Activated T-helper 1 cell treated with Interleukin-2 at 50 U/mL for 16 hours (primary cell): Measurements from ENCODE around the gene STUM.

ENCODE experiments used
- DNase-seq: peaks from one replicate; pipeline ENCODE4 v3.0.0-alpha.2; 2020; ENCODE audit warnings: low read depth

Gene STUM

GRCh38 chr1:226654046-226654667 lies 105.6 kb downstream of the STUM start:
- DNase-seq: no peak

GRCh38 chr1:226654668-226655055 lies 106.1 kb downstream of the STUM start:
- DNase-seq: no peak

GRCh38 chr1:226655251-226656163 lies 106.9 kb downstream of the STUM start:
- no peak for DNase-seq

- DNase-seq: no peak
These were observed 107.6 kb downstream of the STUM start for GRCh38 chr1:226656201-226656600.

- DNase-seq: no peak
These were observed 108.2 kb downstream of the STUM start for GRCh38 chr1:226656601-226657277.

GRCh38 chr1:226657895-226658545 lies 109.5 kb downstream of the STUM start:
- DNase-seq: no peak

- no peak for DNase-seq
These were observed 110.1 kb downstream of the STUM start for GRCh38 chr1:226658546-226659125.
